Measurements from ENCODE around the gene STRIT1. TPM values are rescaled to one million over a fixed set of nuclear protein-coding genes. Genes with fewer than 3 reads are reported as not detected.
"Not testable (repeated sequence)": the region's sequence is repeated elsewhere in the genome, so short reads cannot be mapped to it uniquely, and the experiment has no call there.

Gene STRIT1
- polyA plus RNA-seq, 2 of the 4 experiments (the other 2 are of a cell fraction): not detected

DNA sequence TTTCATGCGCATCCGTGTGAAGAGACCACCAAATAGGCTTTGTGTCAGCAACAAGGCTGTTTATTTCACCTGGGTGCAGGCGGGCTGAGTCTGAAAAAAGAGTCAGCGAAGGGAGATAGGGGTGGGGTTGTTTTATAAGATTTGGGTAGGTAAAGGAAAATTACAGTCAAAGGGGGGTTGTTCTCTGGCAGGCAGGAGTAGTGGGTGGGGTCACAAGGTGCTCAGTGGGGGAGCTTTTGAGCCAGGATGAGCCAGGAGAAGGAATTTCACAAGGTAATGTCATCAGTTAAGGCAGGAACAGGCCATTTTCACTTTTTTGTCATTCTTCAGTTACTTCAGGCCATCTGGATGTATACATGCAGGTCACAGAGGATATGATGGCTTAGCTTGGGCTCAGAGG lies 19.0 kb downstream of the STRIT1 start:
- H3K27ac ChIP-seq; H3K4me2 ChIP-seq; H3K4me1 ChIP-seq; ATAC-seq; FAIRE-seq; H3K4me3 ChIP-seq; DNase-seq (ENCODE audit: low read depth in 1 of 2, low spot score in 1 of 2); H3K9me3 ChIP-seq; POLR2A ChIA-PET: not testable (repeated sequence)
- CTCF ChIA-PET: interaction anchor here (1.1 kb wide), 1 partner anchor 12 kb away, joined by 3 read pairs; no protein-coding TSS in a partner anchor
- 64% methylated on average over 4 of the region's 4 CpGs for WGBS (ENCODE audit: missing lambda C conversion rate)

DNA sequence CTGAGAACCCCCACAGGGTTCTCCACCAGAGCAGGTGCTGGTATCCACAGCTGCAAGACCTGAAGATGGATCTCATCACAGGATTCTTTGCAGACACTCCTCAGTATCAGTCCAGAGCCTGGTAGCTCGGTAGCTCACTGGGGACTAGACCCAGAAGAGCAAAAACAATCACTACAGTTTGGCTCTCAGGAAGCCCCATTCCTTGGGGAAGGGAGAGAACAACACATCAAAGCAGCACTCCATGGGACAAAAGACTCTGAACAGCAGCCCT lies 22.2 kb downstream of the STRIT1 start:
- no peak for DNase-seq (ENCODE audit: low read depth in 1 of 2, low spot score in 1 of 2)
- H3K9me3 ChIP-seq: no peaks in the 10 kb centered on the region
- FAIRE-seq: no peak
- TF ChIP-seq ZSCAN20 (CRISPR knock-in tag; IDR thresholded peaks at IDR 0.05) (no peak), BHLHE40 (IDR thresholded peaks at IDR 0.05; ENCODE audit: low read depth, low read length) (no peak), ZFP36 (IDR thresholded peaks at IDR 0.05; ENCODE audit: borderline replicate concordance, partially characterized antibody) (no peak), GATA3 (IDR thresholded peaks at IDR 0.05; ENCODE audit: borderline replicate concordance) (no peak)
- TF ChIP-seq, protein P1, sequence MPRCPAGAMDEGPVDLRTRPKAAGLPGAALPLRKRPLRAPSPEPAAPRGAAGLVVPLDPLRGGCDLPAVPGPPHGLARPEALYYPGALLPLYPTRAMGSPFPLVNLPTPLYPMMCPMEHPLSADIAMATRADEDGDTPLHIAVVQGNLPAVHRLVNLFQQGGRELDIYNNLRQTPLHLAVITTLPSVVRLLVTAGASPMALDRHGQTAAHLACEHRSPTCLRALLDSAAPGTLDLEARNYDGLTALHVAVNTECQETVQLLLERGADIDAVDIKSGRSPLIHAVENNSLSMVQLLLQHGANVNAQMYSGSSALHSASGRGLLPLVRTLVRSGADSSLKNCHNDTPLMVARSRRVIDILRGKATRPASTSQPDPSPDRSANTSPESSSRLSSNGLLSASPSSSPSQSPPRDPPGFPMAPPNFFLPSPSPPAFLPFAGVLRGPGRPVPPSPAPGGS (IDR thresholded peaks at IDR 0.05): no peak
- TF ChIP-seq, protein P2, sequence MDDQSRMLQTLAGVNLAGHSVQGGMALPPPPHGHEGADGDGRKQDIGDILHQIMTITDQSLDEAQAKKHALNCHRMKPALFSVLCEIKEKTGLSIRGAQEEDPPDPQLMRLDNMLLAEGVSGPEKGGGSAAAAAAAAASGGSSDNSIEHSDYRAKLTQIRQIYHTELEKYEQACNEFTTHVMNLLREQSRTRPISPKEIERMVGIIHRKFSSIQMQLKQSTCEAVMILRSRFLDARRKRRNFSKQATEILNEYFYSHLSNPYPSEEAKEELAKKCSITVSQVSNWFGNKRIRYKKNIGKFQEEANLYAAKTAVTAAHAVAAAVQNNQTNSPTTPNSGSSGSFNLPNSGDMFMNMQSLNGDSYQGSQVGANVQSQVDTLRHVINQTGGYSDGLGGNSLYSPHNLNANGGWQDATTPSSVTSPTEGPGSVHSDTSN (IDR thresholded peaks at IDR 0.05): no peak
- TF ChIP-seq, protein P3, sequence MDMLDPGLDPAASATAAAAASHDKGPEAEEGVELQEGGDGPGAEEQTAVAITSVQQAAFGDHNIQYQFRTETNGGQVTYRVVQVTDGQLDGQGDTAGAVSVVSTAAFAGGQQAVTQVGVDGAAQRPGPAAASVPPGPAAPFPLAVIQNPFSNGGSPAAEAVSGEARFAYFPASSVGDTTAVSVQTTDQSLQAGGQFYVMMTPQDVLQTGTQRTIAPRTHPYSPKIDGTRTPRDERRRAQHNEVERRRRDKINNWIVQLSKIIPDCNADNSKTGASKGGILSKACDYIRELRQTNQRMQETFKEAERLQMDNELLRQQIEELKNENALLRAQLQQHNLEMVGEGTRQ (IDR thresholded peaks at IDR 0.05): no peak
- WGBS (ENCODE audit: missing lambda C conversion rate): 0% methylated on average over 1 of the region's 1 CpG
- H3K27ac ChIP-seq: no peak overlapping the region
- H3K4me3 ChIP-seq: no peak overlapping the region
- no peaks in the 10 kb centered on the region for H3K4me1 ChIP-seq
- ChIA-PET CTCF (interaction anchor here (1.3 kb wide), 1 partner anchor 14 kb away, joined by 3 read pairs; no protein-coding TSS in a partner anchor), POLR2A (no interaction called here)
- no peak overlapping the region for H3K4me2 ChIP-seq
- no peak for ATAC-seq

DNA sequence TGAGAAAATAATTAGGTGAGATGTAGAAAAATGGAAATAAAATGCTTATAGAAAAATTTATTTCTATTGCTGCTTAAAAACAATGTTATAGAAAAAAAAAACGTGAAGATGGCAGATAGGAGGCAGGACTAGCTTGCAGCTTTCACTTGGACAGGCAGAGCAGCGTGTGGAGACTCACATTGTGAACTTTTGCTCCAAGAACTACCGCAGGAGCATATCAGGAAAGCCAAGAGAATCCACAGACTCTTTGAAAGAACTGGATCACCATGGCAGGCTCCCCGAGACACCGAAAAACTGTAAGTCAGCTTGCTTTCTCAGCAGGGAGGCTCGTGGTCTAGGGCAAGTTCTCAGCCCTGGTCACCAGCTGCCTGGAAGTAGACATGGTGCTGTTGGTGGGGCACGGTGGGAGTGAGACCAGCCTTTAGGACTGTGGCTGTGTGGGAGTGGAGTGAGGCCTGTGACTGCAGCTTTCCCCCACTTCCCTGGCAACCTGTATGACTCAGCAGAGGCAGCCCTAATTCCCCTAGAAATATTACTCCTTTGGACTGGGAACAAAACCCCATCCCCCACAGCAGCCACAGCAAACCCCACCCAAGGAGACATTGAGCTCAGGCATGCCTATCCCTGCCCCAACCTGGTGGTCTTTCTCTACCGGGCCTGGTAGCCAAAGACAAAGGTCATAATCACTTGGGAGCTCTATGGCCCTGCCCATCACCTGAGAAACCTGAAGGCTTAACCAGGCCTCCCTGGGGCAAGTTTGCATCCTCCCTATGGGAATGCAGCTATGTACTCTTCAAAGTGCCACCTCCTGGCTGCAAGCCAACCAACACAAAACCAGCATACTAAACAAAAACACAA lies 22.8 kb downstream of the STRIT1 start:
- ChIA-PET CTCF (interaction anchor here (1.3 kb wide), 1 partner anchor 14 kb away, joined by 3 read pairs; no protein-coding TSS in a partner anchor), POLR2A (interaction anchor here (0.5 kb wide), 1 partner anchor 146 kb away, joined by 3 read pairs; no protein-coding TSS in a partner anchor)
- 38% methylated on average over 8 of the region's 8 CpGs for WGBS (ENCODE audit: missing lambda C conversion rate)
- no peak for TF ChIP-seq ZC3H11A (IDR thresholded peaks at IDR 0.05)
- TF ChIP-seq TFCP2L1 (CRISPR knock-in tag; IDR thresholded peaks at IDR 0.05): no peak
- TF ChIP-seq RFX5 (IDR thresholded peaks at IDR 0.05): no peak
- TF ChIP-seq MAZ (IDR thresholded peaks at IDR 0.05; ENCODE audit: borderline replicate concordance, low read depth, low read length): no peak
- no peak for TF ChIP-seq EHF (CRISPR knock-in tag; IDR thresholded peaks at IDR 0.05)
- H3K4me1 ChIP-seq: no peaks in the 10 kb centered on the region
- no peak overlapping the region for H3K4me3 ChIP-seq
- H3K9me3 ChIP-seq: no peaks in the 10 kb centered on the region
- DNase-seq (ENCODE audit: low read depth in 1 of 2, low spot score in 1 of 2): no peak
- no peak overlapping the region for H3K4me2 ChIP-seq
- FAIRE-seq: no peak
- no peak overlapping the region for H3K27ac ChIP-seq
- ATAC-seq: no peak

DNA sequence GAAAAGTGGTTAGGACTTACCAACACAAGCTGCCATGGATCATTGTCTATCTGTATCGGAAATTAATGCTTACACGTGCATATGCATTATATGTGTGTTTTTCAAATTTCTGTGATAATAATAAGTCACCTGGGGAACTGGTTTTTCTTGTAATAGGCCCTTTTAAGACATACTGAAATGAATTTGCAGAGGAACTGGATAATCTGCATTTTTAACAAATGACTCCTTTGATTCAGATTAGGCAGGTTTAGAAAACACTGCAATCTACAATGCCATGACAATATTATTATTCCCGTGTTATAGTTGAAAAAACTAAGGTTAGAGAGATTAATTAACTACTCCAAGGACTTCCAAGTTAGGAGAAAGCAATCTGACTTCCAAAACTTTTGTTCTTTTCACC lies 23.4 kb downstream of the STRIT1 start:
- POLR2A ChIA-PET: no interaction called here
- H3K27ac ChIP-seq: no peak overlapping the region
- no peak overlapping the region for H3K4me2 ChIP-seq
- DNase-seq (ENCODE audit: low read depth in 1 of 2, low spot score in 1 of 2) (no peak), ATAC-seq (no peak), FAIRE-seq (no peak)
- no peak overlapping the region for H3K4me3 ChIP-seq
- no peaks in the 10 kb centered on the region for H3K9me3 ChIP-seq
- CTCF ChIA-PET: no interaction called here
- H3K4me1 ChIP-seq: no peaks in the 10 kb centered on the region
- 31% methylated on average over 3 of the region's 3 CpGs for WGBS (ENCODE audit: missing lambda C conversion rate)
- TF ChIP-seq EHF (CRISPR knock-in tag; IDR thresholded peaks at IDR 0.05): no peak
- TF ChIP-seq HDAC2 (IDR thresholded peaks at IDR 0.05): no peak
- TF ChIP-seq, protein P4, sequence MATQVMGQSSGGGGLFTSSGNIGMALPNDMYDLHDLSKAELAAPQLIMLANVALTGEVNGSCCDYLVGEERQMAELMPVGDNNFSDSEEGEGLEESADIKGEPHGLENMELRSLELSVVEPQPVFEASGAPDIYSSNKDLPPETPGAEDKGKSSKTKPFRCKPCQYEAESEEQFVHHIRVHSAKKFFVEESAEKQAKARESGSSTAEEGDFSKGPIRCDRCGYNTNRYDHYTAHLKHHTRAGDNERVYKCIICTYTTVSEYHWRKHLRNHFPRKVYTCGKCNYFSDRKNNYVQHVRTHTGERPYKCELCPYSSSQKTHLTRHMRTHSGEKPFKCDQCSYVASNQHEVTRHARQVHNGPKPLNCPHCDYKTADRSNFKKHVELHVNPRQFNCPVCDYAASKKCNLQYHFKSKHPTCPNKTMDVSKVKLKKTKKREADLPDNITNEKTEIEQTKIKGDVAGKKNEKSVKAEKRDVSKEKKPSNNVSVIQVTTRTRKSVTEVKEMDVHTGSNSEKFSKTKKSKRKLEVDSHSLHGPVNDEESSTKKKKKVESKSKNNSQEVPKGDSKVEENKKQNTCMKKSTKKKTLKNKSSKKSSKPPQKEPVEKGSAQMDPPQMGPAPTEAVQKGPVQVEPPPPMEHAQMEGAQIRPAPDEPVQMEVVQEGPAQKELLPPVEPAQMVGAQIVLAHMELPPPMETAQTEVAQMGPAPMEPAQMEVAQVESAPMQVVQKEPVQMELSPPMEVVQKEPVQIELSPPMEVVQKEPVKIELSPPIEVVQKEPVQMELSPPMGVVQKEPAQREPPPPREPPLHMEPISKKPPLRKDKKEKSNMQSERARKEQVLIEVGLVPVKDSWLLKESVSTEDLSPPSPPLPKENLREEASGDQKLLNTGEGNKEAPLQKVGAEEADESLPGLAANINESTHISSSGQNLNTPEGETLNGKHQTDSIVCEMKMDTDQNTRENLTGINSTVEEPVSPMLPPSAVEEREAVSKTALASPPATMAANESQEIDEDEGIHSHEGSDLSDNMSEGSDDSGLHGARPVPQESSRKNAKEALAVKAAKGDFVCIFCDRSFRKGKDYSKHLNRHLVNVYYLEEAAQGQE (IDR thresholded peaks at IDR 0.05): no peak
- TF ChIP-seq, protein P5, sequence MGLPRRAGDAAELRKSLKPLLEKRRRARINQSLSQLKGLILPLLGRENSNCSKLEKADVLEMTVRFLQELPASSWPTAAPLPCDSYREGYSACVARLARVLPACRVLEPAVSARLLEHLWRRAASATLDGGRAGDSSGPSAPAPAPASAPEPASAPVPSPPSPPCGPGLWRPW (IDR thresholded peaks at IDR 0.05): no peak
- TF ChIP-seq NFE2L2 (conservative IDR thresholded peaks at IDR 0.05; ENCODE audit: low read length): no peak
- TF ChIP-seq SREBF2 (IDR thresholded peaks at IDR 0.05): no peak
- no peak for TF ChIP-seq ESRRA (IDR thresholded peaks at IDR 0.05; ENCODE audit: borderline replicate concordance, low read length)
- TF ChIP-seq, protein P6, sequence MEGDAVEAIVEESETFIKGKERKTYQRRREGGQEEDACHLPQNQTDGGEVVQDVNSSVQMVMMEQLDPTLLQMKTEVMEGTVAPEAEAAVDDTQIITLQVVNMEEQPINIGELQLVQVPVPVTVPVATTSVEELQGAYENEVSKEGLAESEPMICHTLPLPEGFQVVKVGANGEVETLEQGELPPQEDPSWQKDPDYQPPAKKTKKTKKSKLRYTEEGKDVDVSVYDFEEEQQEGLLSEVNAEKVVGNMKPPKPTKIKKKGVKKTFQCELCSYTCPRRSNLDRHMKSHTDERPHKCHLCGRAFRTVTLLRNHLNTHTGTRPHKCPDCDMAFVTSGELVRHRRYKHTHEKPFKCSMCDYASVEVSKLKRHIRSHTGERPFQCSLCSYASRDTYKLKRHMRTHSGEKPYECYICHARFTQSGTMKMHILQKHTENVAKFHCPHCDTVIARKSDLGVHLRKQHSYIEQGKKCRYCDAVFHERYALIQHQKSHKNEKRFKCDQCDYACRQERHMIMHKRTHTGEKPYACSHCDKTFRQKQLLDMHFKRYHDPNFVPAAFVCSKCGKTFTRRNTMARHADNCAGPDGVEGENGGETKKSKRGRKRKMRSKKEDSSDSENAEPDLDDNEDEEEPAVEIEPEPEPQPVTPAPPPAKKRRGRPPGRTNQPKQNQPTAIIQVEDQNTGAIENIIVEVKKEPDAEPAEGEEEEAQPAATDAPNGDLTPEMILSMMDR (IDR thresholded peaks at IDR 0.05): no peak
- no peak for TF ChIP-seq CHD2 (IDR thresholded peaks at IDR 0.05; ENCODE audit: low read length, partially characterized antibody)
- no peak for TF ChIP-seq JUNB (IDR thresholded peaks at IDR 0.05)
- no peak for TF ChIP-seq NR3C1 (IDR thresholded peaks at IDR 0.05)
